ENCODE results near the gene GRID2. TPM values are rescaled to one million over a fixed set of nuclear protein-coding genes. Genes with fewer than 3 reads are reported as not detected.
"Not testable (repeated sequence)": the region's sequence is repeated elsewhere in the genome, so short reads cannot be mapped to it uniquely, and the experiment has no call there.

Gene GRID2
- total RNA-seq, 1 experiment from 2014 or later, result 2.2 TPM

DNA sequence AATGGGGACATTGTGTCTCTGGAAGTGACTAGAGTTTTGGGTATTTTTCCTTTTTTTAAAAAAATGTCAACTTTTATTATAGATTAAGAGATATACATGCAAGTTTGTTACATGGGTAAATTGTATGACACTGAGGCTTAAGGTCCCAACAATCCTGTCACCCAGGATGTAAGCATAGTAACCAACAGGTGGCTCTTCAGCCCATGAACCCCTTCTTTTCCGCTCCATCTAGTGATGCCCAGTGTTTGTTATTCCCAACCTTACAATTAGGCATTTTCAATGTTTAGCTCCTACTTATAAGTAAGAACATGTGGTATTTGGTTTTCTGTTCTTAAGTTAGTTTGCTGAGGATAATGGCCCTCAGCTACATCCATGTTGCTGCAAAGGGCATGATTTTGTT is 102.7 kb downstream of the GRID2 start:
- Histone ChIP-seq H3K4me2 (ENCODE audit: low read length) (no peak overlapping the region), H2AFZ (ENCODE audit: low read length) (no peak overlapping the region), H3K36me3 (ENCODE audit: low read depth, low read length) (no peaks in the 10 kb centered on the region), H3K4me3 (ENCODE audit: low read length) (no peak overlapping the region), H4K20me1 (ENCODE audit: low read length) (no peaks in the 10 kb centered on the region), H3F3A (ENCODE audit: low read length, unreplicated experiment) (no peaks in the 10 kb centered on the region), H3K9me3 (ENCODE audit: low read length) (no peaks in the 10 kb centered on the region), H3K79me2 (ENCODE audit: low read length) (no peaks in the 10 kb centered on the region), H3K9ac (ENCODE audit: low read length) (no peak overlapping the region), H3K27ac (ENCODE audit: low read length) (no peak overlapping the region), H3K27me3 (ENCODE audit: low read length) (no peaks in the 10 kb centered on the region), H3K9me2 (replicated peaks; ENCODE audit: low read length) (no peaks in the 10 kb centered on the region), H3K4me1 (ENCODE audit: insufficient read depth, low read length) (no peaks in the 10 kb centered on the region)
- intact Hi-C loops (cut with micrococcal nuclease), result no loop called here
- POLR2A ChIA-PET (ENCODE audit: unreplicated experiment), result no interaction called here
- DNase-seq, result no peak
- no TSS peak for BruUV-seq (replicated peaks)
- no peak for ATAC-seq
- TF ChIP-seq, protein P1, sequence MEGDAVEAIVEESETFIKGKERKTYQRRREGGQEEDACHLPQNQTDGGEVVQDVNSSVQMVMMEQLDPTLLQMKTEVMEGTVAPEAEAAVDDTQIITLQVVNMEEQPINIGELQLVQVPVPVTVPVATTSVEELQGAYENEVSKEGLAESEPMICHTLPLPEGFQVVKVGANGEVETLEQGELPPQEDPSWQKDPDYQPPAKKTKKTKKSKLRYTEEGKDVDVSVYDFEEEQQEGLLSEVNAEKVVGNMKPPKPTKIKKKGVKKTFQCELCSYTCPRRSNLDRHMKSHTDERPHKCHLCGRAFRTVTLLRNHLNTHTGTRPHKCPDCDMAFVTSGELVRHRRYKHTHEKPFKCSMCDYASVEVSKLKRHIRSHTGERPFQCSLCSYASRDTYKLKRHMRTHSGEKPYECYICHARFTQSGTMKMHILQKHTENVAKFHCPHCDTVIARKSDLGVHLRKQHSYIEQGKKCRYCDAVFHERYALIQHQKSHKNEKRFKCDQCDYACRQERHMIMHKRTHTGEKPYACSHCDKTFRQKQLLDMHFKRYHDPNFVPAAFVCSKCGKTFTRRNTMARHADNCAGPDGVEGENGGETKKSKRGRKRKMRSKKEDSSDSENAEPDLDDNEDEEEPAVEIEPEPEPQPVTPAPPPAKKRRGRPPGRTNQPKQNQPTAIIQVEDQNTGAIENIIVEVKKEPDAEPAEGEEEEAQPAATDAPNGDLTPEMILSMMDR (conservative IDR thresholded peaks at IDR 0.05; ENCODE audit: low read depth, low read length), result no peak
- TF ChIP-seq EZH2phosphoT487 (IDR thresholded peaks at IDR 0.05; ENCODE audit: borderline replicate concordance, low read length) (no peak), EZH2 (IDR thresholded peaks at IDR 0.05; ENCODE audit: low read length, unreplicated experiment) (no peak)
- CTCF ChIA-PET, result no interaction called here

DNA sequence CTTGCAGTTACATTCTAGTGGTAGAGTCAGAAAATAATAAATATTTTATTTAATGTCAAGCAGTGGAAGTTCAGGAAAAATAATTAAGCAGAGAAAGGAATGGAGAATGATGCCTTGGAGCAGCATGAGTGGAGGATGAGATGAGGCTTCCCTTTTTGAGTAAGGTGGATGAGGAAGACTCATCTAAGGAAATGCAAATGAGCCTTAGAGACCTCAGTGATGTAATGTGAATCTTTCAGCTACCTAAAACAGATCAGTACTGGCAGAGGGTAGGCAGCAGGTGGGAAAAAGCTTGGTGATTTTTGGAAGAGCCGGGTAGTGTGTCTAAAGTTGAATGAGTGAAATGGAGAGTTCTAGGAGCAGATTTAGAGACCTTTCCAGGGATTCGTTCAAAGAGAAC is 118.2 kb downstream of the GRID2 start:
- no TSS peak for BruUV-seq (replicated peaks)
- Histone ChIP-seq H4K20me1 (ENCODE audit: low read length) (no peaks in the 10 kb centered on the region), H3K9me2 (replicated peaks; ENCODE audit: low read length) (no peaks in the 10 kb centered on the region), H3K9me3 (ENCODE audit: low read length) (no peaks in the 10 kb centered on the region), H3K4me3 (ENCODE audit: low read length) (no peak overlapping the region), H3K9ac (ENCODE audit: low read length) (no peak overlapping the region), H3K27me3 (ENCODE audit: low read length) (no peaks in the 10 kb centered on the region), H3K4me1 (ENCODE audit: insufficient read depth, low read length) (no peaks in the 10 kb centered on the region), H3F3A (ENCODE audit: low read length, unreplicated experiment) (no peaks in the 10 kb centered on the region), H3K27ac (ENCODE audit: low read length) (no peak overlapping the region), H2AFZ (ENCODE audit: low read length) (no peak overlapping the region), H3K36me3 (ENCODE audit: low read depth, low read length) (no peaks in the 10 kb centered on the region), H3K4me2 (ENCODE audit: low read length) (no peak overlapping the region), H3K79me2 (ENCODE audit: low read length) (no peaks in the 10 kb centered on the region)
- CTCF ChIA-PET, result no interaction called here
- ATAC-seq (no peak), DNase-seq (no peak)
- no peak for TF ChIP-seq EZH2 (IDR thresholded peaks at IDR 0.05; ENCODE audit: low read length, unreplicated experiment)
- TF ChIP-seq, protein P1 (conservative IDR thresholded peaks at IDR 0.05; ENCODE audit: low read depth, low read length), result no peak
- TF ChIP-seq EZH2phosphoT487 (IDR thresholded peaks at IDR 0.05; ENCODE audit: borderline replicate concordance, low read length), result no peak
- intact Hi-C loops (cut with micrococcal nuclease), result no loop called here
- POLR2A ChIA-PET (ENCODE audit: unreplicated experiment), result interaction anchor here (0.6 kb wide), 1 partner anchor 11 kb away, joined by 3 read pairs; no protein-coding TSS in a partner anchor

DNA sequence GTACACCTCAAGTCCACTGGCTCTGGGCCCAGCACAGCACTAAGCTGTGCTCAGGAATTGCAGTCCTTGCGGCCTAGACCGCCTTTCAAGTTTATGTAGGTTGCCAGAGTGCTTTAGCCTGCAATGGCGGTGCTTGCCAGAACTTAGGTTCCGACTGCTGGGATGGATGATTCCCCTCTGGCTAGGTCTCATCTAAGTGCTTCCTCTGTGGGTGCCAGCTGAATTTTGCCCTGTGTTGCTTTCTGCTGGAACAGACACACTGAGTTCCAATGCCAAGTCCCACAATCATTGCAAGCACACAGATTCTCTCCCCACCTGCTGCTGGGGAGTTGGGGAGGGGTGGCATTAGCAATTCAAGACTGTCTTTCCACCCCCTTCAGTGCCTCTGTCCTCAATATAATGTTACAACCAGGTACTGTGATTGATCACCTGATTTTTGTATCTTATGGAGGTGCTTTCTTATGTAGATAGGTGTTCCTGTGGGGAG is 129.5 kb downstream of the GRID2 start:
- Histone ChIP-seq H3K9me3 (ENCODE audit: low read length) (no peaks in the 10 kb centered on the region), H3K27ac (ENCODE audit: low read length) (no peak overlapping the region), H3K79me2 (ENCODE audit: low read length) (no peaks in the 10 kb centered on the region), H3K4me3 (ENCODE audit: low read length) (no peak overlapping the region), H3K9me2 (replicated peaks; ENCODE audit: low read length) (no peaks in the 10 kb centered on the region), H3K4me2 (ENCODE audit: low read length) (no peak overlapping the region), H3K9ac (ENCODE audit: low read length) (no peak overlapping the region), H3K36me3 (ENCODE audit: low read depth, low read length) (no peaks in the 10 kb centered on the region), H3K4me1 (ENCODE audit: insufficient read depth, low read length) (no peaks in the 10 kb centered on the region), H2AFZ (ENCODE audit: low read length) (no peak overlapping the region), H3F3A (ENCODE audit: low read length, unreplicated experiment) (no peaks in the 10 kb centered on the region), H3K27me3 (ENCODE audit: low read length) (no peaks in the 10 kb centered on the region), H4K20me1 (ENCODE audit: low read length) (no peaks in the 10 kb centered on the region)
- no peak for DNase-seq
- ChIA-PET CTCF (no interaction called here), POLR2A (ENCODE audit: unreplicated experiment) (no interaction called here)
- no TSS peak for BruUV-seq (replicated peaks)
- TF ChIP-seq, protein P1 (conservative IDR thresholded peaks at IDR 0.05; ENCODE audit: low read depth, low read length), result no peak
- no peak for TF ChIP-seq EZH2phosphoT487 (IDR thresholded peaks at IDR 0.05; ENCODE audit: borderline replicate concordance, low read length)
- no peak for TF ChIP-seq EZH2 (IDR thresholded peaks at IDR 0.05; ENCODE audit: low read length, unreplicated experiment)
- intact Hi-C loops (cut with micrococcal nuclease), result no loop called here
- no peak for ATAC-seq

DNA sequence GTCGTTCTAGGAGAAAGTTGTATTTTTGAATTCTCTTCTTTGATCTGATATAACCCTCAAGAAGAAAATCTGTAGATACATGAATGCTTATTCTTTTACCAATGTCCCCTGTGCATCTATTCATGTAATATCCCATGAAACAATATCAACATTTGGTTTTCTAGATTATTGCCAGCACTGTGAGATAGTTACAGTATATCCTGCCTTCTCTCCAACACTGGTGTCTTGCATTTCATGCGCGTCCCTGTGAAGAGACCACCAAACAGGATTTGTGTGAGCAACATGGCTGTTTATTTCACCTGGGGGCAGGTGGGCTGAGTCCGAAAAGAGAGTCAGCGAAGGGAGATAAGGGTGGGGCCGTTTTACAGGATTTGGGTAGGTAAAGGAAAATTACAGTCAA is 135.0 kb downstream of the GRID2 start:
- H3K9me2 ChIP-seq (replicated peaks; ENCODE audit: low read length); H3K4me3 ChIP-seq (ENCODE audit: low read length); H3K79me2 ChIP-seq (ENCODE audit: low read length); POLR2A ChIA-PET (ENCODE audit: unreplicated experiment); CTCF ChIA-PET; H3F3A ChIP-seq (ENCODE audit: low read length, unreplicated experiment); H3K27ac ChIP-seq (ENCODE audit: low read length); H4K20me1 ChIP-seq (ENCODE audit: low read length); H3K27me3 ChIP-seq (ENCODE audit: low read length); DNase-seq; H3K4me2 ChIP-seq (ENCODE audit: low read length); H3K9me3 ChIP-seq (ENCODE audit: low read length); H3K9ac ChIP-seq (ENCODE audit: low read length); H3K4me1 ChIP-seq (ENCODE audit: insufficient read depth, low read length); H2AFZ ChIP-seq (ENCODE audit: low read length); H3K36me3 ChIP-seq (ENCODE audit: low read depth, low read length); intact Hi-C loops (cut with micrococcal nuclease); ATAC-seq; BruUV-seq (replicated peaks): not testable (repeated sequence)
